GM12865 (cell line): Measurements from ENCODE around the gene UGCG.
"Not testable (repeated sequence)": the region's sequence is repeated elsewhere in the genome, so short reads cannot be mapped to it uniquely, and the experiment has no call there.

ENCODE experiments used
- DNase-seq: peaks from one replicate; pipeline ENCODE4 v3.0.0; 2010; ENCODE audit warnings: low read depth
- H3K4me3 ChIP-seq: 2 replicates; pipeline ENCODE4 v1.5.1; 2011; ENCODE audit warnings: mild to moderate bottlenecking, low read depth, low read length, control low read depth
- CTCF ChIP-seq: IDR thresholded peaks from 2 replicates; pipeline ENCODE4 v1.5.1; 2011; ENCODE audit warnings: low read length, control low read depth, low read depth, inconsistent platforms; ENCODE audit not compliant: insufficient read depth; ENCODE audit errors: missing control alignments

Gene UGCG

DNA sequence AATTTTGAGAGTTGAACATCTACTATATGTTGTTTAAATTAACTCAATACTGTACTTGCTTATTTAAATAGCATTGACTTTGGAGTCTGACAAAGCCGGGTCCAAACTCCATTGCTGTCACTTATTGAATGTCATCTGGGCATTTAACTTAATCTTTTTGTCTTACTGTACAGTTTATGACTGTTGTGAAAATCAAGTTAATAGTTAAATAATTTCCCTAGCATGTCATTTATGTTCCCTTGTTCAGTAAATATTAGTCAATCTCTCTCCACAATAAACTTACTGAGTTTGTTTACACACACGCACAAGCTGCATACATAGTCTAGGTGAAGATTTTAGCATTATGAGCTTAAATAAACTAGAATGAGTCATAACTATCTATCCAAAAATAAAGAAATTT lies 6.3 kb upstream of the UGCG start:
- no peak for DNase-seq
- TF ChIP-seq CTCF, result no peak
- no peak overlapping the region for H3K4me3 ChIP-seq

GRCh38 chr9:111890867-111891266 lies 5.7 kb upstream of the UGCG start:
- DNase-seq, H3K4me3 ChIP-seq: not testable (repeated sequence)

- TF ChIP-seq CTCF, result no peak
- no peak for DNase-seq
- no peak overlapping the region for H3K4me3 ChIP-seq
Observed at GRCh38 chr9:111891910-111892499, 4.6 kb upstream of the UGCG start.

GRCh38 chr9:111896942-111897600 lies 457 bp downstream of the UGCG start:
- TF ChIP-seq CTCF, result no peak
- H3K4me3 ChIP-seq, result peak overlapping the region; percentile 69
- no peak for DNase-seq

GRCh38 chr9:111897601-111898137 lies 1.1 kb downstream of the UGCG start:
- peak; percentile 89 for DNase-seq
- no peak for TF ChIP-seq CTCF
- H3K4me3 ChIP-seq, result peak overlapping the region; percentile 69

DNA sequence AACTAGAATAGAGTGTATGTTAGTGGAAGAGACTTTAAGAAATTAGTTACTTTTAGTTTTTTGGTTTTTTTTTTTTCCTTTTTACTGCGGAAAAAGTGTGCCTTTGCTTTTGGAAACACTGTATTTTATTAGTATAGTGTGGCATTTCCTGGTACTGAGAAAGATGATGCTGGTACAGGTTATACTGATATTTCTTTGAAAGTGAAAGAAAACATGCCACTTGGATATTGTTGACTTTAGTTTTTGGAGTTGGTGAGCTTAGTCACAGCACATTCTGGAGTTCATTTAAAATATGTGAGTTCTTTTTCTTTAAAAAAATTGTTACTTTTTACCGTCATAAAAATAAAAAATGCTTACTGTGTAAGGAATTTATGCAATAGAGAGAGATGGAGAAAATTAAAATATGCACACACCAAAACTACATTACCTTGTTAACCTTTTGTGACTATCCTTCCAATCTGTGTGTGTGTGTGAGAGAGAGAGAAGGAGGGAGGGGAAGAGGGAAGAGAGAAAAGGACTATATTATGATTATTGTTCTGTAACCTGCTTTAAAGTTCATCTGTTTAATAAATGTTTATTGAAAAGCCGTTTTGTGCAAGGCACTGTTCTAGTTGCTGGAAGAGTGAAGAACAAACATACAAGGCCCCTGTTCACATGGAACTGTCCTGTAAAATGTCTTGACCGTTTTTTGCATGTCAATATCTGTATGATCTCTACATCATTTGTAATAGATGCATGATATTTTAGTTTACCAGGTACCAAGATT lies 1.9 kb downstream of the UGCG start:
- peak overlapping the region; percentile 69 for H3K4me3 ChIP-seq
- TF ChIP-seq CTCF, result no peak
- DNase-seq, result no peak

DNA sequence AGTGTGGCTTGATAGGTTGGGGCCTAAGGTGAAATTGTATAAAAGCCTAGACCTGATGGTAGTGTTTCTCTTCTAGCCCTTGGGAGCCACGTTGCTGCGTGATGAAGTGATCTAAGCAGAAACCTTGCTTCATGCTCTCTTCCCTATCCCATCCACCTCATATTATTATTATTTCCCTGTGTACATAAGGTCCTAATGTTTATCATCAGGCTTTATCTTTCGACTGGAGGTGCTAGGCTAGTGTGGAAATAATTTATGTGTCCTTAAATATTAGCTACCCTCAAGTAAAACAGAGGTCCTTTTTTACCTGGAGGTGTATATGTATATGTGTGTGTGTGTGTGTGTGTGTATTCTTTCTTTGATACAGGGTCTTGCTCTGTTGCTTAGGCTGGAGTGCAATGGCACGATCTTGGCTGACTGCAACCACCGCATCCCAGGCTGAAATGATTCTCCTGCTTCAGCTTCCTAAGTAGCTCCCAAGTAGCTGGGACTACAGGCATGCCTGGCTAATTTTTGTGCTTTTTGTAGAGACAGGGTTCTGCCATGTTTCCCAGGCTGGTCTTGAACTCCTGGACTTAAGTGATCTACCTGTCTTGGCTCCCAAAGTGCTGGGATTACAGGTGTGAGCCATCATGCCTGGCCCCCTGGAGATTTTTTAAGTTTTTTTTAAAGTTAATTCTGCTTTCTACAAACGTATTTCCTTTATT lies 3.7 kb downstream of the UGCG start:
- H3K4me3 ChIP-seq, result peak overlapping the region; percentile 69
- no peak for TF ChIP-seq CTCF
- DNase-seq, result no peak
